ENCODE results near the gene CAPN2.
"Not testable (repeated sequence)": the region's sequence is repeated elsewhere in the genome, so short reads cannot be mapped to it uniquely, and the experiment has no call there.

CAPN2 gene

GRCh38 chr1:223739366-223740037 lies 27.2 kb downstream of the CAPN2 start:
- DNase-seq, result no peak

GRCh38 chr1:223740038-223740736 lies 27.8 kb downstream of the CAPN2 start:
- not testable (repeated sequence) for DNase-seq

DNA sequence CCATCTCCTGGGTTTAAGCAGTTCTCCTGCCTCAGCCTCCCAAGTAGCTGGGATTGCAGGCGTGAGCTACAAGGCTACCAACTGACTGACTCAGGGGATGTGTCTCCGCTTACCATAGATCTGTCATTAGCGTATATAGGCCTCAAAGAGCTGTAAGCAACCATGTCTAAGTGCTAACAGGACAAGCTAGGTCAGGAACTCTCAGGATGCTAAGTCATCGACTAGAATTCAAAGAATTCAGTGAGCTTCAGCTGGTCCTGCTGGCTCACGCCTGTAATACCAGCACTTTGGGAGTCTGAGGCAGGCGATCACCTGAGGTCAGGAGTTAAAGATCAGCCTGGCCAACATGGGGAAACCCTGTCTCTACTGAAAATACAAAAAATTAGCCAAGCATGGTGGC lies 29.5 kb downstream of the CAPN2 start:
- DNase-seq, result no peak

DNA sequence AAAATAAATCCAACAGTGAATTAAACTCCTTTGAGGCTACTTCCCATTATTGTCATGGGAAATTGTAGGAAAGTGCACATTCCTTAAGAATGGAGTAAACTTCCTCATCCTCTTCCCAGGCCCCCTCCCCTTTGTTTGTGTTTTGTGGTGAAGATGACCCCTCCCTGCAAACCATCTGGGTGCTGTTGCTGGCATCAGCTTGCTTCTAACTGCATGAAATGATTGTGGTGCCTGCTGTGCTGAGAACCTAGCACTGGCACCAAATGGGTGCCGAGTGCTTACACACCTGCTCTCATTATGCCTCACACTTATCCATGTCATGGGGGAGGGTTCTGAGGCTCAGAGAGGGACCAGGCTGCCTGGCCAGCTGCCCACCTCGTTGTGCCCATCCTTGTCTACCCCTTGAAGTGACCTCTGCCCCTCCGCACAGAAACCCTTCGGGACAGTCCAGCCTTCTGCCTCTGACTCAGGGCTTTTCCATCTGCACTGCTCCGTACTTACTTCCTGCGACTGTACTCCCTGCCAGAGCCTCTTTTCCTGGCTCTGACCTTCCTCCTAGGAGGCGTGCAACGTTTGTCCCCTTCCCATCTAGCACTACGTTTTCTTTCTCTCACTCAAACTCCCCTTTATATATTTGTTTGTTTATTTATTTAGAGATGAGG lies 30.6 kb downstream of the CAPN2 start:
- no peak for DNase-seq

DNA sequence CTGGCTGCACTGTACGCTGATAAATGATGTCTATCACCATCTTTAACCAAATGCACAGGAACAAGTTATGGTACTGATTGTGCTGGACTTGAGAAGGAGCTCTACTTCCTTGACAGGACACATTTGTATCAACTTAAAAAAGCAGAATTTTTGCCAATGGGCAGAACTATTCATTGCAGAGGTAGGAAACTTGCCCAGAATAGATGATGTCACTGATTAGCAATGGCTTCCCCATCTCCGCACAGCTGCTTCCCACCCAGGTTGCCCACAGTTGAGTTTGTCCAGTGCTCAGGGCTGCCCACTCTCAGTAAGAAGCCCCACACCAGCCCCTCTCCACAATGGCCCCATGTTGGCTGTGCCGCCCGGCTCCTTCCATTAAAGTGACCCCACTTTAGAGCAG lies 33.4 kb downstream of the CAPN2 start:
- DNase-seq, result no peak

- DNase-seq, result no peak
These were observed 35.5 kb downstream of the CAPN2 start for GRCh38 chr1:223747838-223748335.

DNA sequence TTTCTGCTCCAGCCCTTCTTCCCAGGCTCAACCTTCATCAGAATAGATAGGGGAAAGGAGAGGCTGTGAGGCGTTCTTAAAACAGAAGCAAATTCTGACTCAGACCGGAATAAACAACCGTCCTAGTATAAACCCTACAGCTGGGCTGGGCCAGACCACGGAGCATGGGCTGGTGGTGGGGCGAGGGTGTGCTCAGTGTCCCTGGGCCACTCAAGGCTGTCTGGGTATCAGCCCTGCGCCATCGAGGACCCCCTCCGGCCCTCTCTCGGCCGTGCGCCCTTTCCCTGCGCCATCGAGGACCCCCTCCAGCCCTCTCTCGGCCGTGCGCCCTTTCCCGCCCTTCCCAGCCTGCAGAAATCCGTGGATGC lies 36.0 kb downstream of the CAPN2 start:
- DNase-seq, result no peak

DNA sequence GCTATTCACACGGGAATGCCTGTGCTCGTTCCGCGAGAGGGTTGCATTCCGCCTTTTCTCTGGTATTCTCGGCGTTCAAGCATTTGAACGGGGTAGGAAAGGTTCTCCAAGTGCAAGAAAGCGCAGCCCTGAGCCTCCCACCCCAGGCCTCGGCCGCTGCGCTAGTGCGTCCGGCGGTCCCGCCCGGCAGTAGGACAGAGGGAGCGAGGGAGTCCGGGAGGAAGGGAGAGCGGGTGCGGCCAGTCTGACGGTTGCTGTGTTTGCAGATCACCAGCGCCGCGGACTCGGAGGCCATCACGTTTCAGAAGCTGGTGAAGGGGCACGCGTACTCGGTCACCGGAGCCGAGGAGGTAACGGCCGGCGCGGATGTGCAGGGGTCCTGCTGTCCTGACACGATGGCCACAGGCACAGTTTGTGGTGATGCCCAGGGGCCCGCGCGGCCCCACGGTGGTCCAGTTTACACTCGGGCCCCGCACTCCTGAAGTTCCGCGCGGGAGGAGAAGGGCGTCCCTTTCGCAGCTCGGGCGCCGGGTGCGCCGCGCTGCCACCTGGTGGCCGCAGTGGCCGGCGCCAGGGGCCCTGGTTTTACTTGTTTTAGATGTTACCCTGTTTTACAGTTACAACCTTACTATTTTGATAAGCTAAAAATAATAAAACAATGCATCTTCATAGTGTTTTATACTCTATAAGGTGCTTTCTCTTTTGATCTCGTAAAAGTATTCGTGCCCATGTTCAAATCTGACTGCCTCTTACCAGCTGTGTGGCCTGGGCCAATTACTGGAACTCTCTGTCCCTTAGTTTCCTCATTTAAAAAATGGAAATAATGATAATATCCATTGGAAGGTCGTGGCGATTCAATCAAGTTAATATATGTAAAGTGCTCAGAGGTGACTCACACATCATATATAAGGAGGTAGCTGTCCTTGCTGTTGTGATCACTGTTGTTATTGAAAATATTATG lies 36.7 kb downstream of the CAPN2 start:
- peak; percentile 55 for DNase-seq

DNA sequence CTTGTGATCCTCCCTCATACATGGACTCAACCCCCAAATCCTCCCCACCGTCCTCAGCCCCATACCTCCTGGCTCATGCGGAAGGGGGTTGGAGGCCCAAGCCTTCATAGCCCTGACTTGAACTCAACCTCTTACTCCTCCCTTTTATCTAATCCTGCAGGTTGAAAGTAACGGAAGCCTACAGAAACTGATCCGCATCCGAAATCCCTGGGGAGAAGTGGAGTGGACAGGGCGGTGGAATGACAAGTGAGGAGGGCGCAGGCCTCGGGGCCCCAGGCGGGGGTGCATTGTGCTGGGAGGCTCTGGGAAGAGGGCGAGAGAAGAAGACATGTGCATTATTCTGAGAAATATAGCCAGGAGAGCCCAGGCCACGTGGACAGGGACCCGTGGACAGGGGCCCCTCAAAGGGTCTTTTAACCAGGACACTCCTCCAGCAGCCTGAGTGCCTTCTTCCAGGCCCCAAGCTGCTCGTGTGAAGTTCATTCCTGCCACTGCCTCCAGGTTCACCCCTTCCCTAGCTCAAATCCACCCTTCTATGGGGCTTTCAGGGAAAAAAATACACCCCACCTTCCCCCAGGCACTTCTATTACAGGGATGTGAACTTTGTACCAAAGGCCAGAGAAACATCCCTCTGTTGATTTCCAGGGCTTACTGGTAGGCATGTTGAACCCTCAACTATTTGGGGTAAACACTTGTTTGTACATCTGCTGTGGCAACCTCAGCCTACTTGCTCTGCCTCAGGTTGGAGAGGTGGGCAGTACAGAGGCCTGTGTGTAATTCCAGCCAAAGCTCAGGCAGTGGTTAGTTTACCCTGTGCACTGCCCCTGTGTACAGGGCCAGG lies 38.6 kb downstream of the CAPN2 start:
- no peak for DNase-seq

GRCh38 chr1:223751696-223752095 lies 39.4 kb downstream of the CAPN2 start:
- no peak for DNase-seq

DNA sequence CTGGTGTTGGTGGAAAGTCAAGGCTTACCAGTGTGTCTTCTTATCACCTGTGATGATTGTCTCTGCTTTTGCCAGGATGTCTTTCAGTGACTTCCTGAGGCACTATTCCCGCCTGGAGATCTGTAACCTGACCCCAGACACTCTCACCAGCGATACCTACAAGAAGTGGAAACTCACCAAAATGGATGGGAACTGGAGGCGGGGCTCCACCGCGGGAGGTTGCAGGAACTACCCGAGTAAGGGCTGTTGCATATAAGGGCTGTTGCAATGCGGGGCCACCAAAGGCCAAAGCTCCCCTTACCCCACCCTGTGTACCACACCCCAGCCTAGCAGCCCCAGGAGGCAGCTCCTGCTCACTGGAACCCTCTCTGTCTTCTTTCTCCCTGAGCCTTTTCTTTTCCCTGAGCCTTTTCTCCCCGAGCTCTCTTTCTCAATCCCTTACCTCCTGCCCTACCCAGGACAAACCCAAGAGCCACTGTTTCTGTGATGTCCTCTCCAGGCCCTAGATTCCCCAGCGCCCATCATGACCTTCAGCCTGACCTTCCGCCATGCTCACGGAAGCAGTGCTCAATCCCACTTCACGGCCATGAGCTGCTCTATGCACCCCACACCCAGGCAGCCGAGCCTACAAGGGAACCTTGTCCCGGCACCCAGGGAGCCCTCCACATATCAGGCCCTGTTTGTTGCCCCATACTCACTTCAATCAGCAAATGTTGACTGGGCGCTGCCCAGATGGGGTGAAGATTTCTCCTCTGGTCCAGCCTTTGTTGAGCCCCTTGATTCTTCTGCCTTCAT lies 40.6 kb downstream of the CAPN2 start:
- no peak for DNase-seq

DNA sequence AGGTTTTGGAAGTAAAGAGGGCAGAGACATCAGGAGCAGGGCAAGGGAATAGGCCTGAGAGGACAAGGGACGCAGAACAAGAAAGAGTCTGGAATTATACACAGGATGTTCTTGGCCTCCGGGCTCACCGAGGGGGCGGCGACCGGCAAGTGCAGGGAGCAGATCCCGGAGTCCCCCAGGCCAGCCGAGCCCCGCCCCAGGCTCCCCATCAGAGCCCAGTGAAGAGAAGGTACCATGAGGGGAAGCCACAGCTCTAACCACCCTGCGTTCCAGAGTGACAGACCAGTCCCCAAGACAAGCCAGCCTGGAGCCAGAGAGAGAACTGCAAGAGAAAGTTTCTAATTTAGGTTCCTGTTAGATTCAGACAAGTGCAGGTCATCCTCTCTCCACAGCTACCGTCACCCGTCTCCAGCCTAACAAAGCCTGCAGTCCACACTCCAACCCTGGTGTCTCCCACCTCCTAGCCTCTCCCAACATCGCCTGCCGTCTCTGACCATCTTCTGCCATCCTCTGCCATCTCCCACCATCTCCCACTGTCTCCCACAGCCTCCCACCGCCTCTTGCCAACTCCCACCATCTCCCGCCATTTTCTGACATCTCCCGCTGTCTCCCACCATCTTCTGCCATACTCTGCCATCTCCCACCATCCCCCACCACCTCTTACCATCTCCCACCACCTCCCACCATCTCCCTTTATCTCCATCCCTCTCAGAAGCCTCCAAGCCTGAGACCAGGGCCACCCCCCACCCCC lies 42.5 kb downstream of the CAPN2 start:
- no peak for DNase-seq

DNA sequence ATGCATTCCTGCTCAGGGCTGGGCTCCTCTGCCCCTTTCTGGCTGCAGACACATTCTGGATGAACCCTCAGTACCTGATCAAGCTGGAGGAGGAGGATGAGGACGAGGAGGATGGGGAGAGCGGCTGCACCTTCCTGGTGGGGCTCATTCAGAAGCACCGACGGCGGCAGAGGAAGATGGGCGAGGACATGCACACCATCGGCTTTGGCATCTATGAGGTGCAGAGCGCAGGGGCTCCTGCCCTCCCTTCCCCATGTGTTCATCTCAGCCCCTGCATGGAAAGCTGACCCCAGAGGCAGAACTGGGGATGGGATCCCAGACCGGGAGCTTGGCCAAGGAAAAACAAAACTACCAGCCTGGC lies 43.1 kb downstream of the CAPN2 start:
- no peak for DNase-seq

- DNase-seq, result no peak
These were observed 43.8 kb downstream of the CAPN2 start for GRCh38 chr1:223755992-223756775.

DNA sequence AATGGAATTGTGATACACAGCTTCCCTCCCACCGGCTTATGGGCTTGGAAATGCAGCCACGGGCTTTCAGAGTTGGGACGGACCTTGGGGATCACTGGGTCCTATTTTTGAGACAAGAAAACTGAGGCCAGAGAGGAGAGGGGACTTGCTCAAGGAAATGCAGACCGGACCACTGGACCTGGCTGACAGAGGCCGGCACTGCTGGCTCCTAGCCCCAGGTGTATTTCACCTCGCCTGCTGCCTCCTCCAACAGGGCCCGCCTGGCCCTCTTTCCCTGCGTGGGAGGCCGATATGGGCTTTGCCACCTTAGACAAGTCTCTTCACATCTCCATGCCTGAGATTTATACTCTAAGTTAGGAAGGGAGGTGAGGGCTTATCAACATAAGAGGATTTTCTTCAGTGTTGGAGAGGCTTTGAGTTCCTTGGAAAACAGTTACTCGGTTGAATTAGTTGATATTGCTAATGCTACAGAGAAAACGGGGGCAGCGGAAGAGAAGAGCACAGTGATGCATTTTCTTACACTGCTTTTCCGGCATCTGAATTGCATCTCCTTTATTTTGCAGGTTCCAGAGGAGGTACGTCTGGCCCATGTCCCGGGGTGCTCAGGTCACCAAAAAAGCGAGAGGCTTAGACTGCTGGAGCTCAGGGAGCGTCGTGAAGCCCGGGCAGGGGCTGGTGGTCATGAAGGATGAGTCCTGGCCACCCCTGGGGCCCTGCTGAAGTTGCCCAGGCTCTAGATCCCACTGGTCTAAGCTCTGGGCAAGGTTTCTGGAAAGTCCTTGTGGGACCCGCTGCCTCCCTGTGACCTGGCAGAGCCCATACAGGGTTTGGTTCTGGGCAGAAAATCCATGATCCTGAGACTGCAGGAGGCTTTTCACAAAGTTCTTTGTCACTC lies 44.7 kb downstream of the CAPN2 start:
- no peak for DNase-seq

- no peak for DNase-seq
These were observed 46.4 kb downstream of the CAPN2 start for GRCh38 chr1:223758734-223759133.

DNA sequence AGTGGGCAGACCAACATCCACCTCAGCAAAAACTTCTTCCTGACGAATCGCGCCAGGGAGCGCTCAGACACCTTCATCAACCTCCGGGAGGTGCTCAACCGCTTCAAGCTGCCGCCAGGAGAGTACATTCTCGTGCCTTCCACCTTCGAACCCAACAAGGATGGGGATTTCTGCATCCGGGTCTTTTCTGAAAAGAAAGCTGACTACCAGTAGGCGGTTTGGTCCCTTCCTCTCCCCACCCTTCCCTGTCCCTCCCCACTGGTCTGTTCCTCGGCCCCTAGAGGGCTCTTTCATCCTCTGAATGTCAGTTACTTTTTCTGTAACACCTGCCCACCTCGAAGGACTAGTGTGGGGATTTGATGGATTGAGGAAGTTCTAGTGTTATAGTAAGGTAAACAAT lies 46.9 kb downstream of the CAPN2 start:
- no peak for DNase-seq

DNA sequence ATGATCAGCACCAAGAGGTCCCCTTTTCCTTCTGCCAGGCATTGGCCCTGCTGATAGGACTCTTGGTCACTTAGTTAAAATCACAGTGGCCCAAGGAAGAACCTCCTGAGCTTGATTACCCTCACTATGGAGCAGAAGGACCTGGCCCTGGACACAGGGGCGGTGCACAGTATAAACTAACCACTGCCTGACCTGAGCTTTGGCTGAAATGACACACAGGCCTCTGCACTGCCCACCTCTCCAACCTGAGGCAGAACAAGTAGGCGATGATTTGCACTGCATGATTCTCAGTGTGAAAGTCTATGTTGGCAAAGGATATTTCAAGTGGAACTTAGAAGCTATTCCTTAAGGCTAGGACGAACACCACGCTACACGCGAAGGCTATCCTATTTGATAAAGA lies 48.5 kb downstream of the CAPN2 start:
- no peak for DNase-seq

DNA sequence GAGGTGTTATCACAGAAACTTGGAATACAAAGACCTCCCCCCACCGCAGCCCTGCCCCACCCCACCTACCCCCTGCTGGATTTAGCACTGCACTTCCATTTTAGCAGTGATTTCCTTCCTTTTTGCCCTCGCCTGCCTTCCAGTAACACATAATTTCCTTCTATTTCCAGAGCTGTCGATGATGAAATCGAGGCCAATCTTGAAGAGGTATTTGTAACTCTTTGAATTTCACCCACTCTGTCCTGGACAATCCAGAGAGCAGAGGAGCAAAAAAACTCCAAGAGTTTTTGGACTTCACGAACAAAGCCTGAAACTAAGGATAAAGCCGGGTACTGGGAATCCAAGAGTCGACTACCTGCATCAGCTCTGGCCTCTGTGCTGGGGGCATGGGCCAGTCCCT lies 49.1 kb downstream of the CAPN2 start:
- no peak for DNase-seq

Measured in activated effector memory CD4-positive, alpha-beta T cell treated with Interleukin-2 at 50 U/mL for 16 hours (primary cell).